HL-60/S4 treated with phorbol 12-myristate 13-acetate at 8.2 ng/mL for 4 days and 3 days (cell line): ENCODE measurements around the gene MIDN.
"Not testable (repeated sequence)": the region's sequence is repeated elsewhere in the genome, so short reads cannot be mapped to it uniquely, and the experiment has no call there.

ENCODE experiments used
- in situ Hi-C: fragments of 300-500 bp; cut with MboI; formaldehyde crosslinking; loops from 2 replicates; pipeline ENCODE4 v1.15.0; 2022; ENCODE audit warnings: low sequenced_read_pairs

Gene MIDN

GRCh38 chr19:1245494-1246264, 2.7 kb upstream of the MIDN start:
- in situ Hi-C loops = no loop called here

DNA sequence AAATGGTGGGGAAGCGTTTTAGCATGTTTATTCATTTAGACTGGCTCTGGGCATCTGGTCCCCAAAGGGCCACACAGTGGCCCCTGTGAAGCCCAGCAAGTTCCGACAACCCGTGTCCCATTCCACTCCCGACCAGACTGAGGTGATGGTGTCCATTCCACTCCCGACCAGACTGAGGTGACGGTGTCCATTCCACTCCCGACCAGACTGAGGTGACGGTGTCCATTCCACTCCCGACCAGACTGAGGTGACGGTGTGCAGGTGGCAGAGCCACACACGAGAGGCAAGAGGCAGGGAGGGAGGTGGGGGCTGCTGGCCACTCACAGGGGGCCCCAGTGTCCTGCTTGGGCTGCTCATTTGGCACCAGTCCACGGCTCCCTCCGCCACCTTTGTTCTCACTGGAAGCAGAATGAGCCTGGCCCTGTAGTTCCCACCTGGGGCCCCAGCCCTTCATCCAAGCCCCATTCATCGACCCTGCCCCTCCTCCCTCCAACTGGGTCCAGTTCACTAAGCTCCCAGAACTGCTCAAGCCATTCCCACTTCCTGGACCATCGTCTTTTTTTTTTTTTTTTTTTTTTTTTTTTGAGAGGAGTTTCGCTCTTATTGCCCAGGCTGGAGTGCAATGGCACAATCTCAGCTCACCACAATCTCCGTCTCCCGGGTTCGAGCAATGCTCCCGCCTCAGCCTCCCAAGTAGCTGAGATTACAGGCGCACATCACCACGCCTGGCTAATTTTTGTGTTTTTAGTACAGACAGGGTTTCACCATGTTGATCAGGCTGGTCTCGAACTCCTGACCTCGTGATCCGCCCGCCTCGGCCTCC, 1.9 kb upstream of the MIDN start:
- in situ Hi-C loops = not testable (repeated sequence)

DNA sequence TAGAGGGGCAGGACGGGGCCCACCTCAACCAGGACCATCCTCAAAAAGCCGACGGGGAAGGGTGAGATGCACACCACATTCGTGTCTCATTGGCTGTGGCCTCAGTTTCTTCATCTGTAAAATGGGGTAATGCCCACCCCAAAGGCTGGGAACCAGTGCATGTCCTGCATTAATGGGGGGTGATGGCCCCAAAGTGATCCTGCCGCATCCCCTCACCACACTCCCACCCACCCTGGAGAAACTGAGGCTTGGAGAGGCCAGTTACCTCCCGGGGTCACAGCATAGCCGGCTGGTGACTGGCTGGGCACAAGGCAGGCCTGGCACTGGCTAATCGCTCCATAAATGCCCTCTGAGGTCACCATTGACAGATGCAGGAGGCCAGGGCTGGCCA, 640 bp upstream of the MIDN start:
- in situ Hi-C loops = no loop called here

- in situ Hi-C loops = no loop called here
These were observed 459 bp downstream of the MIDN start for GRCh38 chr19:1248786-1249297.

GRCh38 chr19:1249298-1249989, 1.1 kb downstream of the MIDN start:
- in situ Hi-C loops = no loop called here

GRCh38 chr19:1249990-1250436, 1.6 kb downstream of the MIDN start:
- in situ Hi-C loops = no loop called here

DNA sequence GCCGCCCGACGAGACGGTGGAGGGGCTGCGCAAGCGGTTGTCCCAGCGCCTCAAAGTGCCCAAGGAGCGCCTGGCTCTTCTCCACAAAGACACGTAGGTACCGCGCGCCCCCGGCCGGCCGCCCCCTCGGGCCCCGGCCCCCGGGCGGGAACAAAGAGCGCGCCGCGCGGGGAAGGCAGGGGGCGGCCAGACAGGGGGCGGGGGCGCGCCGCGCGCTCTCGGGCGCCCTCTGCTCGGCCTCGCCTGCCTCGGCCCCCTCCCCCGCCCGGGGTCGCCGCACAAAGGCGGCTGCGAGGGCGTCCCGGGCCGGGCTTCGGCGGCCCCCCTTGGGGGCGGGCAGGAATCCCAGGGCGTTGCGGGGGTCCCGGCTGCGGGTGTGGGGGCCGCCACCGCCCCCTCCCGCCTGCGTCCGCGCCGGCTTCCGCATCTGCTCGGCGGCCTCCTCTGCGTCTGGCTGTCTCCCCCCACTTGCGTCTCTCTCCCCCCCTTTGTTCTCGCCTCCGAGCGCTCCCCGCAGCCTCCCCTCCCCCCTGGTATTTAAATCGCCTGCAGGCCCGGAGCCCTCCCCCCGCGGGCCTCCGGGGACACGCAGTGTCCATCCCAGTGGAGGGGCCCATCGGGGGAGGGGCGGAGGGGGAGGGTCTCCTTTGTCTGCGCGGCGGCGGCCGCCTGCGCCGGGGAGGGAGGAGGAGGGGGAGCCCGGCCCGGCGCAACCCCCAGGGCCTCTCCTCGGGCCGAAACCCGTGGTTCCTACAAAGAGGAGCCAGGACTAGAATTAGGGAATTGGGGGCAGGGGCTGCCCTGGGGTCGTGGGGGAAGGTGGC, 2.3 kb downstream of the MIDN start:
- in situ Hi-C loops = no loop called here

GRCh38 chr19:1251330-1252220, 3.2 kb downstream of the MIDN start:
- in situ Hi-C loops = no loop called here

GRCh38 chr19:1252221-1252820, 3.9 kb downstream of the MIDN start:
- in situ Hi-C loops = no loop called here

DNA sequence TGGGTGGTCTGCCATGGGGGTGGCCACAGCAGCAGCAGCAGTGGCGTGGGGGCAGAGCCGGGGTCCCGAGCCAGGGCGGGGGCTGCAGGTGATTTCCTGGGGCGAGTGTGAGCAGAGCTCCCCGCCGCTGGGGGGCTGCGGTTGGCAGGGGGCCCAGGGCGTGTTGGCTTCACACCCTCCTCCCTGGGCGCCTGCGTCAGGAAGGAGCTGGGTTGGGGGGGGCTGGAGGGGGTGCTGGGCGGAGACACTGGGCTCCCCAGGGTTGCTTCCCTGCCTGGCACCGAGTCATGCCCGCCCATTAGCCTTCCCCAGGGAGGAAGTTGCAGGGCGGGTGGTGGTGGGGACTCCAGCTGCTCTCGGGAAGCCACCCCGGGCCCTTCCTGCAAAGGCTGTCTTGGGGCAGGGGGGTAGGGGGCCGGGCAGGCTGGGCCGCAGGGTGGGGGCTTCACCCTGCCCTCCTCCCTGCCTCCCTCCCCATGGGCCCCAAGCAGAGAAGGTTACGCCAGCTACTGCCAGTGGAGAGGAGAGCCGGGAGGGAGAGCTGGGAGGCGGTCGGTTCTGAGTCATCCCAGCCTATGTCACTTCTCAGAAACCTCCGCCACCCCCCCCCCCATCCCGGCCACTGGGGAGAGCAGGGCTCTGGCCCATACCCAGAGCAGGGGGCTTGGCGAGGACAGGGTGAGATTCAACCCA, 4.6 kb downstream of the MIDN start:
- in situ Hi-C loops = no loop called here

DNA sequence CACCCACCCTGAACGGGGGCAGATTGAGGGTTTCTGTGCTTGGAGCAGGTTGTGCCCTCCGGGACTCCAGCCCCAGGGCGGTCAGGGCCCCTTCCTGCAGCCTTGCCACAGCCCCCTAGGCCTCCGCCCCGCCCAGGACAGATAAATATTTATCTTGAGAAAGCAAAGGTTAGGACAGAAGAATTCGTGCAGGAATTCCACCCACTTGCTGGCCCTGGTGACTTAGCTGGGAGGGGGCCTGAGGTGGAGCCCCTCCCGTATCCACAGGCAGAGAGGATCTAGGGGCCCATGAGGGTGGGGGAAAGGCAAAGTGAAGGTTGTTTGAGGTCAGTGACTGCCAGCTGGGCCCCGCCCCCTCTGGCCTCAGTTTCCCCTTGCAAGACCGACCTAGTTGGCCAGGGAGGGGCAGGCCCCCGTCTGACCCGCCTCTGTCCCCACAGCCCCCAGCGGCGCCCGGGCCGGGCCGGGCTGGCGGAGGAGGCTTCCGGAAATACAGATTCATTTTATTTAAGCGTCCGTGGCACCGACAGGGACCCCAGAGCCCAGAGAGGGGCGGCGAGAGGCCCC, 5.2 kb downstream of the MIDN start:
- in situ Hi-C loops = no loop called here

DNA sequence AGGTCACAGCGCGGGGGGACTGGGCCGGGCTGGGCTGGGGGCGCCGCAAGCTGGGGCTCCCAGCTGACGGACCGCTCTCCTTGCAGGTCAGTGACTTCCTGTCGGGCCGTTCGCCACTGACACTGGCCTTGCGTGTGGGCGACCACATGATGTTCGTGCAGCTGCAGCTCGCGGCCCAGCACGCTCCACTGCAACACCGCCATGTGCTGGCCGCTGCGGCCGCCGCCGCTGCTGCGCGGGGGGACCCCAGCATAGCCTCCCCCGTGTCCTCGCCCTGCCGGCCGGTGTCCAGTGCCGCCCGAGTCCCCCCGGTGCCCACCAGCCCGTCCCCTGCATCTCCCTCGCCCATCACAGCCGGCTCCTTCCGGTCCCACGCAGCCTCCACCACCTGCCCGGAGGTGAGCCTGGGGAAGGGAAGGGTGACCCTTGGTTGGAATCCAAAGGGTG, 5.7 kb downstream of the MIDN start:
- in situ Hi-C loops = no loop called here

DNA sequence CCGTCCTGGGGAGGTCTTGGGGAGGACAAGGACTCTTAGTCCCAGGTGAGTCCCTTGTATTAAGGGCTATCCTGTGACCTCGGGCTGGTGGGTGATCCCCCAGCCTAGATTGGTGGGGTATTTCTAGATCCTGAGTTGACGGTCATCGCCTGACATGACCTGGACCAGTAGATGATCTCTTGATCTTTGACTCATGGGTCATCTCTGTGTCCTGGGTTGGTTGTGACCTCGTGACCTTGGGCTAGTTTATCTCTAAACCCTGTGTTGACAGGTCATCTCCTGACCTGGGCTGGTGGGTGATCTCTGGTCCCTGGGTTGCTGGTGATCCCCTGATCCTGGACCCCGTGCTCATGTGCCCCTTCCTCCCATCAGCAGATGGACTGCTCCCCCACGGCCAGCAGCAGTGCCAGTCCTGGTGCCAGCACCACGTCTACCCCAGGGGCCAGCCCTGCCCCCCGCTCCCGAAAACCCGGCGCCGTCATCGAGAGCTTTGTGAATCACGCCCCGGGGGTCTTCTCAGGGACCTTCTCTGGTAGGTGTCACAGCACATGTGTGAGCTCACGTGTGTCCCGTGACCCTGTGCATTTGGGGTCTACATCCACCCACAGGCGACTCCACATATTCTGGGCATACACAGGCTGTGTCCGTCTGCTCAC, 6.3 kb downstream of the MIDN start:
- in situ Hi-C loops = no loop called here

GRCh38 chr19:1255186-1256161, 7.1 kb downstream of the MIDN start:
- in situ Hi-C loops = no loop called here

DNA sequence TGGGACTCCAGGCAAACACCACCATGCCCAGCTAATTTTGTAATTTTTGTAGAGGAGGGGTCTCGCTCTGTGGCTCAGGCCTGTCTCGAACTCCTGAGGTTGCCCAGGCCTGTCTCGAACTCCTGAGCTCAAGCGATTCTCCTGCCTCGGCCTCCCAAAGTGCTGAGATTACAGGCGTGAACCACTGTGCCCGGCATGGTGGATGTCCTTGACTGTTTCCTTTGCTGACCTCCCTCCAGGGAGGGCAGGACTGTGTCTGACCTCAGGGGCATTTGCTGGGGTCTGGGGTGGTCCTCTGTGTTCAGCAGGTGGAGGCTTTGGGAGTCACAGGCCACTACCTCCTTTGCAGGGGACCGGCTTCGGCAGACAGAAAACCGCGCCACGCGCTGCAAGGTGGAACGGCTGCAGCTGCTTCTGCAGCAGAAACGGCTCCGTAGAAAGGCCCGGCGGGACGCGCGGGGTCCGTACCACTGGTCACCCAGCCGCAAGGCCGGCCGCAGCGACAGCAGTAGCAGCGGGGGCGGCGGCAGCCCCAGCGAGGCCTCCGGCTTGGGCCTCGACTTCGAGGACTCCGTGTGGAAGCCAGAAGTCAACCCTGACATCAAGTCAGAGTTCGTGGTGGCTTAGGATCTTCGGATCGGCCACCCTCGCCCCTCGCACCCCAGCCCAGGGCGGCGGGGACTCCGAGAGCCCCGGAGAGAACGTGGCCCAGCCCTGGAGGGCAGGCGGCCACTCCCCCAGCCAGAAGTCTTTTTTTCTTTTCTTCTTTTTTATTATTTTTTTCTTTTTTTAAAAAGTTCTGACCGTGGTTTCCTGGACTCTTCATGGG, 8.5 kb downstream of the MIDN start:
- in situ Hi-C loops = no loop called here
